B cell (primary cell): Measurements from ENCODE around the gene CACNA1D.

Source experiments
- EZH2 ChIP-seq: IDR thresholded peaks from 2 replicates; pipeline ENCODE4 v1.6.1; 2012; ENCODE audit warnings: borderline replicate concordance, low read depth, mild to moderate bottlenecking, moderate library complexity, low read length; ENCODE audit not compliant: insufficient read depth, poor library complexity, severe bottlenecking
- TF ChIP-seq, protein P1 (sequence below): fragments of 200-600 bp; IDR thresholded peaks from one replicate; pipeline ENCODE4 v1.8.0; 2022; ENCODE audit warnings: antibody characterized with exemption, mild to moderate bottlenecking

DNA sequence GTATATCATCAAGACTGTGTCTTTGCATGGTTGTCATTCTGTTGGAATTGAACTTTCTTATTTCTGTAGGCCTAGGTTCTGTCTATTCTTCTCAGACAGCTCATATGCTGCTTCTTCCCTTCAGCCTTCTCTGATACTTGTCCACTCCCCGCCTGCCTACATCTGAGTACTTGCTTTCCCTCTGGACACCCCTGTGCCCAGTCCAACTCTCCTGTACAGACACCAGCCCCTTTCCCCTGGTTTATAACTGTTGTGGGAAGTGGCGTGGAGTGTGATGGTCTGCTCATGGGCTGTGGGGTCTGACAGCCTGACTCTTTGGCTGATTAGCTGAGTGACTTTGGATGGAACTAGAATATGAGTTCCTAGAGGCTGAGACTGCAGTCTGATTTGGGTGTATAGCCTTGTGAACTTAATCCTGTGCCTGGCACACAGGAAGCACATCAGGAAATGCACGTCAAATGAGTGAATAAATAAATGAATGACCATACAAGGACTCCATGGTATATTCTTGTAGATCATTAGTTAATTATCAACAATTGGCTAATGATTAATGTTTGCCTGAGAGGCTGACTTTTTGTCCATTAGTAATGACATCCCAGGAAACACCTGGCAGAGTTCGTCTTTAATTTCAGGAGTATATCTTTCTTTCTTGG is 11.8 kb downstream of the CACNA1D start:
- TF ChIP-seq, protein P1, sequence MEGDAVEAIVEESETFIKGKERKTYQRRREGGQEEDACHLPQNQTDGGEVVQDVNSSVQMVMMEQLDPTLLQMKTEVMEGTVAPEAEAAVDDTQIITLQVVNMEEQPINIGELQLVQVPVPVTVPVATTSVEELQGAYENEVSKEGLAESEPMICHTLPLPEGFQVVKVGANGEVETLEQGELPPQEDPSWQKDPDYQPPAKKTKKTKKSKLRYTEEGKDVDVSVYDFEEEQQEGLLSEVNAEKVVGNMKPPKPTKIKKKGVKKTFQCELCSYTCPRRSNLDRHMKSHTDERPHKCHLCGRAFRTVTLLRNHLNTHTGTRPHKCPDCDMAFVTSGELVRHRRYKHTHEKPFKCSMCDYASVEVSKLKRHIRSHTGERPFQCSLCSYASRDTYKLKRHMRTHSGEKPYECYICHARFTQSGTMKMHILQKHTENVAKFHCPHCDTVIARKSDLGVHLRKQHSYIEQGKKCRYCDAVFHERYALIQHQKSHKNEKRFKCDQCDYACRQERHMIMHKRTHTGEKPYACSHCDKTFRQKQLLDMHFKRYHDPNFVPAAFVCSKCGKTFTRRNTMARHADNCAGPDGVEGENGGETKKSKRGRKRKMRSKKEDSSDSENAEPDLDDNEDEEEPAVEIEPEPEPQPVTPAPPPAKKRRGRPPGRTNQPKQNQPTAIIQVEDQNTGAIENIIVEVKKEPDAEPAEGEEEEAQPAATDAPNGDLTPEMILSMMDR: no peak
- no peak for TF ChIP-seq EZH2
